Choroid plexus epithelial cell (primary cell): ENCODE data around the gene KLHL1.

Source experiments
- DNase-seq: peaks from one replicate; pipeline ENCODE4 v3.0.0-alpha.2; 2010; ENCODE audit warnings: low read depth
- H3K4me3 ChIP-seq: 2 replicates; pipeline ENCODE4 v1.5.1; 2011; ENCODE audit warnings: low read depth, mild to moderate bottlenecking, control low read depth, low read length, moderate library complexity
- TF ChIP-seq, protein P1 (sequence below): conservative IDR thresholded peaks from 2 replicates; pipeline ENCODE4 v1.5.1; 2011; ENCODE audit warnings: low read depth, mild to moderate bottlenecking, control low read depth, inconsistent platforms, low read length, moderate library complexity

Gene KLHL1

DNA sequence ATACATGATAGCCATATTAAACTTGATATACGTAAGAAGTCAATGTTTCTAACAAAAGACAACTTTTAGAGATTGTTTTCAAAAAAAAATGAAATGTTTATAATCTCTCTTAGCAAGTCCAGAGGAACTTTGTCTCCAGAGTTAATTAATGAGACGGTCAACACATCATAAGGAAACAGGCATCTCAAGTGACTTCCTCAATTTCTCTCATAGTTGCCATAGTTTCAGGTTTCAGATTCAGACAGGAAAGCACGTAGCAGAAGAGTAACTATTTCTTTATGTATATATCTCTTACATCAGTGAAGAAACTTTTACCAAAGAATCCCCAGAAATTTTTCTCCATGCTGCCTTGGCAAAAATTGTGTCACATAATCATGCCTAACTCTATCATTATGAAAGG is 160.2 kb downstream of the KLHL1 start:
- H3K4me3 ChIP-seq, result no peak overlapping the region
- TF ChIP-seq, protein P1, sequence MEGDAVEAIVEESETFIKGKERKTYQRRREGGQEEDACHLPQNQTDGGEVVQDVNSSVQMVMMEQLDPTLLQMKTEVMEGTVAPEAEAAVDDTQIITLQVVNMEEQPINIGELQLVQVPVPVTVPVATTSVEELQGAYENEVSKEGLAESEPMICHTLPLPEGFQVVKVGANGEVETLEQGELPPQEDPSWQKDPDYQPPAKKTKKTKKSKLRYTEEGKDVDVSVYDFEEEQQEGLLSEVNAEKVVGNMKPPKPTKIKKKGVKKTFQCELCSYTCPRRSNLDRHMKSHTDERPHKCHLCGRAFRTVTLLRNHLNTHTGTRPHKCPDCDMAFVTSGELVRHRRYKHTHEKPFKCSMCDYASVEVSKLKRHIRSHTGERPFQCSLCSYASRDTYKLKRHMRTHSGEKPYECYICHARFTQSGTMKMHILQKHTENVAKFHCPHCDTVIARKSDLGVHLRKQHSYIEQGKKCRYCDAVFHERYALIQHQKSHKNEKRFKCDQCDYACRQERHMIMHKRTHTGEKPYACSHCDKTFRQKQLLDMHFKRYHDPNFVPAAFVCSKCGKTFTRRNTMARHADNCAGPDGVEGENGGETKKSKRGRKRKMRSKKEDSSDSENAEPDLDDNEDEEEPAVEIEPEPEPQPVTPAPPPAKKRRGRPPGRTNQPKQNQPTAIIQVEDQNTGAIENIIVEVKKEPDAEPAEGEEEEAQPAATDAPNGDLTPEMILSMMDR, result no peak
- DNase-seq, result no peak

DNA sequence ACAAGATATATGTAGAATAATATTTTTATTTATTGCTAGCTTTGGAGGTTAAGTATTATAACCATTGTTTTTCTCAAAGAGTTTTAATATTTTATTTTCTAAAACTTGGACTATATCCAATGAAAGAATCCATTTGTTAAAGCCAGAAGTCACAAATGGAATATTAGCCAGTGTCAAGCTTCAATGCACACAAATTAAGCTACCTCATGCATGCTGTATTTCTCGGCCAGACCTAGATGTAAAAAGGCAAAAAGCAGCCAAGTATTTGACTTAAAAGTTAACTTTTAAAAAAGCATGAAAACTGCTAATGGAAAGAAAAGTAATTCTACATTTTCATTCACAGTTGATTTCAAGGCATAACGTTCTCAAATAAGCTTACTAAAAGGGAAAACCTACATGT is 160.7 kb downstream of the KLHL1 start:
- DNase-seq, result no peak
- TF ChIP-seq, protein P1, result no peak

DNA sequence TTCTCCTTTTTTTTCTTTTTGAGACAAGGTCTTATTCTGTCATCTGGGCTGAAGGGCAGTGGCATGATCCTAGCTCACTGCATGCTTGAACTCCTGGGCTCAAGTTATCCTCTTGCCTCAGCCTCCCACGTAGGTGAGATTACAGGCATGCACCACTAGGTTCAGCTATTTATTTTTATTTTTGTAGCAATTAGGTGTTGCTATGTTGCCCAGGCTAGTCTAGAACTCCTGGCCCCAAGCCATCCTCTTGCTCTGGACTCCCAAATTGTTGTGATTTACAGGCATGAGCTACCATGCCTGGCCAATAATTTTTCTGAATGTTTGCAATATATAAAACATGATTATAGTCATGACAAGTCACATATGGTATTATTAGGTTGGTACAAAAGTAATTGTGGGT is 161.7 kb downstream of the KLHL1 start:
- no peak for DNase-seq
- TF ChIP-seq, protein P1, result no peak
- H3K4me3 ChIP-seq, result no peak overlapping the region

More for the DNA sequence above, 160.7 kb downstream of the KLHL1 start:
- H3K4me3 ChIP-seq, result no peak overlapping the region

GRCh38 chr13:69935043-69935442 is 173.2 kb downstream of the KLHL1 start:
- H3K4me3 ChIP-seq, result no peak overlapping the region
- DNase-seq, result no peak
- TF ChIP-seq, protein P1, result no peak

DNA sequence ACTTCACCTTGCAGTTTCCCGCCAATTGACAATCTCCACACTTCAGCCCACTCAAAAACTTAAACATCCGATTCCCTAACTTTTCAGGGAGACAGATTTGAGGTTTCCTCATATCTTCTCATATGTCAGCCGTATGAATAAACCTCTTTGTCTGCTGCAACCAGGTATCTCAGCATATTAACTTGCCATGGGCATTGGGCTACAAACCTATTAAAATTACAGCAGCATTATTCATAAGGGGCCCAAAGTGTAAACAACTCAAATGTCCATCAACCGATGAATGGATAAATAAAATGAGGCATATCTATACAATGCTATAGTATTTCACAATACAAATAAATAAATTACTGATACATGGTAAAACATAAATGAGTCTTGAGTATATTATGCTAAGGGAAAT is 180.0 kb downstream of the KLHL1 start:
- H3K4me3 ChIP-seq, result no peak overlapping the region
- TF ChIP-seq, protein P1, result no peak
- DNase-seq, result no peak

DNA sequence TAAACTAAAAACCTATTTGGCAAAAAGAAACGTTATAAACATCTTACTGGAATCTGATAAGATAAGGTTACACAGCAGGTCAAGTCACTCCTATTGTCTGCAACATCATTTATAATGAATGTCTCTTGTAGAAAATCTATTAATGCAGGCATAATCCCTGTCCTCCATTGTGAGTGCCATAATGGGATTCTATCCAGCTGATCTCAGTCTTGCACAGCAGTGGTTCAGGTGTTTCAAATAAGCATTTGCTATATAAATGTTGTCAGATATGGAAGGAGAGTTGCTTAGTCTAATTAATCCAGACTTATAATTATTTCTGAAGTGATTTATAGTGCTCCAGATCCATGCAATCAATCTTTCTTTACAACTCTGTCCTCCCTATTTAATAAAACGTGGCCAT is 187.1 kb downstream of the KLHL1 start:
- TF ChIP-seq, protein P1, result no peak
- DNase-seq, result no peak
- H3K4me3 ChIP-seq, result no peak overlapping the region

DNA sequence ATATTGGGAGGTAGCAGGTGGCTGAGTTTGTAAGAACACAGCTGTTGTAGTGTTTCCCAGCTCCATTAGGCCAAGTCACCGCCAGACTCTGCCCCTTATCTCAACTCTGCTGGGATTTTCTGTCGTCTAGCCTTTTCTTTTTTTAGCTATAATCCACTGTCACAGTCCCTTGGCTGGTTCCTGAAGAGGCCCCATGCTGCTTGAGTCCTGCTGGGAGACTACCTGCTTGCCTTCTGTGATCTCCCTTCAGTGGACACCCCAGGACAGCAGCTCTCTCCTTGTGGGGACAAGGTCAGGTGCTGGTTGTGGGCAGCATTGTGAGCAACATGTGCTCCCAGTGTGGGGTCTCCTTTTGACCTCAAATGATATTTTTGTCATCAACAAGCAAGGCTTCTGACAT is 195.6 kb downstream of the KLHL1 start:
- no peak for DNase-seq
- H3K4me3 ChIP-seq, result no peak overlapping the region
- TF ChIP-seq, protein P1, result no peak
